Thoracic aorta (tissue), 2 donors: ENCODE data around the gene RNASE7. TPM values are rescaled to one million over a fixed set of nuclear protein-coding genes. Genes with fewer than 3 reads are reported as not detected.

Experiments
- ATAC-seq: fragments of 150-250 bp; one replicate; pipeline ENCODE4 v1.8.0; 2017; ENCODE audit warnings: low read depth; ENCODE audit not compliant: insufficient number of reproducible peaks, low FRiP score
- DNase-seq: peaks from one replicate; pipeline ENCODE4 v3.0.0-alpha.2; 2020; ENCODE audit warnings: low spot score
- H3K27ac ChIP-seq, 2 donors: fragments of 200-600 bp; sonication (generic); 1 replicate in 1 of 2; 2 replicates in 1 of 2; pipeline ENCODE4 v1.5.1; 2016; ENCODE audit warnings: mild to moderate bottlenecking in 2 of 2, moderate library complexity in 2 of 2
- H3K27me3 ChIP-seq: fragments of 200-600 bp; sonication (generic); replicated peaks from 2 replicates; pipeline ENCODE4 v1.6.0; 2016; ENCODE audit warnings: mild to moderate bottlenecking; ENCODE audit not compliant: insufficient read depth
- H3K36me3 ChIP-seq: fragments of 200-600 bp; sonication (generic); one replicate; pipeline ENCODE4 v1.5.1; 2016
- H3K4me1 ChIP-seq, 2 donors: fragments of 200-600 bp; sonication (generic); 1 replicate in 1 of 2; 2 replicates in 1 of 2; pipeline versions ENCODE4 v1.5.1 to v1.6.0; 2016; ENCODE audit warnings: low read depth in 2 of 2, mild to moderate bottlenecking in 1 of 2; ENCODE audit not compliant: control insufficient read depth in 1 of 2
- H3K4me3 ChIP-seq: fragments of 200-600 bp; sonication (generic); 2 replicates; pipeline ENCODE4 v1.5.1; 2016; ENCODE audit warnings: mild to moderate bottlenecking
- H3K9me3 ChIP-seq: fragments of 200-600 bp; sonication (generic); 2 replicates; pipeline ENCODE4 v1.5.1; 2016
- CTCF ChIP-seq: fragments of 200-600 bp; sonication (generic); IDR thresholded peaks from one replicate; pipeline ENCODE4 v1.5.1; 2019; ENCODE audit warnings: antibody characterized with exemption
- total RNA-seq, 2 donors: library from RNA; depleted of rRNA; stranded (reverse); fragments of >200 nt; gene quantifications; one replicate each; pipeline versions ENCODE4 v1.1.0 to v1.2.3, GENCODE V29; 2016

RNASE7 gene
- total RNA-seq, 2 donors from 2014 or later, result 0.27 TPM; not detected in 1

- Histone ChIP-seq H3K4me1 (no peaks in the 10 kb centered on the region), H3K36me3 (no peaks in the 10 kb centered on the region), H3K4me3 (no peak overlapping the region), H3K27me3 (no peaks in the 10 kb centered on the region), H3K9me3 (no peaks in the 10 kb centered on the region), H3K27ac (no peak overlapping the region)
- ATAC-seq, result no peak
- TF ChIP-seq CTCF, result no peak
- DNase-seq, result no peak
Observed at GRCh38 chr14:21033133-21033698, 8.9 kb upstream of the RNASE7 start.

GRCh38 chr14:21034707-21035106 is 7.5 kb upstream of the RNASE7 start, which contains the start of gene RNASE13:
TSS of gene RNASE13 (minus strand) at chr14:21034807. CDS start at chr14:21034288, 519 bp downstream.
- H3K36me3 ChIP-seq, result no peaks in the 10 kb centered on the region
- DNase-seq (no peak), ATAC-seq (no peak)
- H3K27me3 ChIP-seq, result no peaks in the 10 kb centered on the region
- no peak for TF ChIP-seq CTCF
- peaks cover 11 to 13% of the 10 kb centered on the region in 2 donors for H3K4me1 ChIP-seq
- no peaks in the 10 kb centered on the region for H3K9me3 ChIP-seq
- H3K27ac ChIP-seq, result no peak within 1 kb of the TSS
- H3K4me3 ChIP-seq, result no peak within 1 kb of the TSS

- no peak for TF ChIP-seq CTCF
- Histone ChIP-seq H3K27me3 (no peaks in the 10 kb centered on the region), H3K9me3 (no peaks in the 10 kb centered on the region), H3K27ac (no peak overlapping the region), H3K4me3 (no peak overlapping the region), H3K36me3 (no peaks in the 10 kb centered on the region), H3K4me1 (peaks cover 13 to 17% of the 10 kb centered on the region in 2 donors)
- DNase-seq (no peak), ATAC-seq (no peak)
Observed at GRCh38 chr14:21036751-21037150, 5.4 kb upstream of the RNASE7 start.

- no peak overlapping the region for H3K4me3 ChIP-seq
- TF ChIP-seq CTCF, result no peak
- no peak for ATAC-seq
- H3K27me3 ChIP-seq, result no peaks in the 10 kb centered on the region
- H3K27ac ChIP-seq, result no peak overlapping the region
- no peaks in the 10 kb centered on the region for H3K36me3 ChIP-seq
- H3K9me3 ChIP-seq, result no peaks in the 10 kb centered on the region
- no peak for DNase-seq
- peaks cover 13 to 17% of the 10 kb centered on the region in 2 donors for H3K4me1 ChIP-seq
Observed at GRCh38 chr14:21037156-21037555, 5.0 kb upstream of the RNASE7 start.

GRCh38 chr14:21038441-21039422 is 3.4 kb upstream of the RNASE7 start:
- Histone ChIP-seq H3K27ac (peak overlapping the region; percentile 64 to 68), H3K4me3 (peak overlapping the region; percentile 20), H3K9me3 (no peaks in the 10 kb centered on the region), H3K27me3 (no peaks in the 10 kb centered on the region), H3K36me3 (no peaks in the 10 kb centered on the region), H3K4me1 (peaks cover 13 to 17% of the 10 kb centered on the region in 2 donors)
- DNase-seq (no peak), ATAC-seq (no peak)
- no peak for TF ChIP-seq CTCF
